Measurements from ENCODE around the gene DEFB115.

GRCh38 chr20:31236953-31237352 lies 20.5 kb upstream of the DEFB115 start:
- no peak for TF ChIP-seq EZH2 (IDR thresholded peaks at IDR 0.05; ENCODE audit: insufficient read depth, poor library complexity, severe bottlenecking)
- no peak for TF ChIP-seq EZH2phosphoT487 (IDR thresholded peaks at IDR 0.05; ENCODE audit: insufficient read depth, low read depth)

Measured in GM23248 (cell line).